ENCODE data around the gene NEBL. TPM values are rescaled to one million over a fixed set of nuclear protein-coding genes. Genes with fewer than 3 reads are reported as not detected.

Gene NEBL
- polyA plus RNA-seq, 6 donors from 2014 or later = not detected

DNA sequence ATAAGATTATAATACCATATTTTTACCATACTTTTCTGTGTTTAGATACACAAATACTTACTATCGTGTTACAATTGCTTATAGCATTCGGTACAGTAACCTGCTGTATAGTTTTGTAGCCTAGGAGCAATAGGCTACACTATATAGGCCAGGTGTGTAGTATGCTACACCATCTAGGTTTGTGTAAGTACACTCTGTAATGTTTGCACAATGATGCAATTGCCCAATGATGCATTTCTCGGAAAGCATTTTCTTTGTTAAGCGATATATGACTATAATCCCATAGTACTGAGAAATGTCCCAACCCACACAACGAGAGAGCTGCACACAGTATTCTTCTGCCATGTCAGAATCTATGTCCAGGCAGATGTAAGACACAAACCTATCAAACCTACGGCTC is 160.0 kb downstream of the NEBL start:
- DNase-seq (no peak), ATAC-seq (ENCODE audit: low read depth in 2 of 2) (no peak)
- H3K27ac Mint-ChIP-seq = no peak overlapping the region
- peaks cover 6 to 16% (median 7%) of the 10 kb centered on the region in 7 donors for H3K9me3 Mint-ChIP-seq
- no peak overlapping the region for H3K4me3 Mint-ChIP-seq
- no peaks in the 10 kb centered on the region for H3K27me3 Mint-ChIP-seq
- H3K4me1 Mint-ChIP-seq = no peaks in the 10 kb centered on the region
- H3K36me3 Mint-ChIP-seq = no peaks in the 10 kb centered on the region

Measured in naive B cell (primary cell).